NT2/D1 (cell line): ENCODE results near the gene GOLGA1.
"Not testable (repeated sequence)": the region's sequence is repeated elsewhere in the genome, so short reads cannot be mapped to it uniquely, and the experiment has no call there.

Source experiments
- DNase-seq: peaks from one replicate; pipeline ENCODE4 v3.0.0-alpha.2; 2011; ENCODE audit warnings: low read depth, low spot score
- H3K27me3 ChIP-seq: 2 replicates; pipeline ENCODE4 v1.6.0; 2011; ENCODE audit warnings: mild to moderate bottlenecking; ENCODE audit not compliant: insufficient read length, insufficient read depth
- H3K36me3 ChIP-seq: 2 replicates; pipeline ENCODE4 v1.6.1; 2011; ENCODE audit warnings: mild to moderate bottlenecking, low read length, mixed read lengths; ENCODE audit not compliant: insufficient read depth, insufficient read length
- H3K4me1 ChIP-seq: 2 replicates; pipeline ENCODE4 v1.5.1; 2011; ENCODE audit not compliant: insufficient read depth, insufficient read length
- H3K4me3 ChIP-seq: 2 replicates; pipeline ENCODE4 v1.5.1; 2011; ENCODE audit warnings: low read depth; ENCODE audit not compliant: insufficient read length
- H3K9ac ChIP-seq: 2 replicates; pipeline ENCODE4 v1.6.0; 2011; ENCODE audit warnings: low read depth; ENCODE audit not compliant: insufficient read length
- H3K9me3 ChIP-seq: 2 replicates; pipeline ENCODE4 v1.5.1; 2011; ENCODE audit warnings: mild to moderate bottlenecking, low read length; ENCODE audit not compliant: insufficient read depth
- SUZ12 ChIP-seq: IDR thresholded peaks from 2 replicates; pipeline ENCODE4 v1.6.1; 2011; ENCODE audit not compliant: insufficient read length, insufficient read depth; ENCODE audit errors: extremely low read depth
- YY1 ChIP-seq: IDR thresholded peaks from 2 replicates; pipeline ENCODE4 v1.6.1; 2011; ENCODE audit not compliant: insufficient read length, insufficient read depth
- ZNF274 ChIP-seq: IDR thresholded peaks from 2 replicates; pipeline ENCODE4 v1.6.1; 2011; ENCODE audit warnings: mild to moderate bottlenecking, low read depth, low read length

GOLGA1 gene

DNA sequence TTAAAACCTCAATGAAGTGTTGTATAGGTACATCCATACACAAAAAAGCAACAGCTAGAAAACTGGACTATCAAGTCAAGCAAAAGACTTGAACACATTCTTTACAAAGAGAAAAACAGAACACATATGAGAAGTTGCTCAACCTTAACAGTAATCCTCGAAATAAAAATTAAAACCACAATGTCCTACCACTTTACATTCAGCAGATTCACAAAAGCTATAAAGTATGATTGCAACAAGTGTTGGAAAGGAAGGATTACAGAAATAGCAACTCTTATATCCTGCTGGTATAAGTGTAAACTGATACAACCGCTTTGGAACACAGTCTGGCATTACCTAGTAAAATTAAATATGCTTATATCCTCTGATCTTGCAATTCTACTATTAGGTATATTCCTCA is 28.5 kb upstream of the GOLGA1 start:
- peaks cover 11% of the 10 kb centered on the region for H3K36me3 ChIP-seq
- no peaks in the 10 kb centered on the region for H3K9me3 ChIP-seq
- no peak for TF ChIP-seq ZNF274
- no peak for TF ChIP-seq SUZ12
- no peak for TF ChIP-seq YY1
- no peaks in the 10 kb centered on the region for H3K4me1 ChIP-seq
- no peak for DNase-seq
- H3K9ac ChIP-seq: no peak overlapping the region
- no peak overlapping the region for H3K4me3 ChIP-seq
- H3K27me3 ChIP-seq: no peaks in the 10 kb centered on the region

DNA sequence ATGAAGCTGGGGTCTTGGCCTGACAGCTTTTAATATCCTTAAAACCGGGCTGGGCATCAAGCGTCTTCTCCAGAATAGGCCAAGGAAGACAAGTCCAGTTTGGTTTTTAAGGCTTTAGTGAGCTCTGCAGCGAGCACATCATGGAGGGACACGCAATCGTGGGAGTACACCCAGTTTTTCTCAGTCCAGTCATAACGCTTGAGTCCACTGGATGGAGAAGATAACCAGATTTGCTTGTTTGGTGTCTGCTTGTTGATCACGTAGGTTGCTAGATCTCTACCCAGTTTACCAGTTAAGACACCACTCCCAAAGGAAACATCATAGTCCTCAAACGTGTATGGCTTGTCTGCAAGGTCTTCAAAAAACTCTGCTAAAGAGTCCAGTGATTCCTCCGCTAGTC is 27.4 kb upstream of the GOLGA1 start:
- Histone ChIP-seq H3K9ac (no peak overlapping the region), H3K4me3 (no peak overlapping the region), H3K4me1 (no peaks in the 10 kb centered on the region), H3K36me3 (peaks cover 7% of the 10 kb centered on the region), H3K27me3 (no peaks in the 10 kb centered on the region), H3K9me3 (no peaks in the 10 kb centered on the region)
- no peak for DNase-seq
- TF ChIP-seq ZNF274 (no peak), YY1 (no peak), SUZ12 (no peak)

DNA sequence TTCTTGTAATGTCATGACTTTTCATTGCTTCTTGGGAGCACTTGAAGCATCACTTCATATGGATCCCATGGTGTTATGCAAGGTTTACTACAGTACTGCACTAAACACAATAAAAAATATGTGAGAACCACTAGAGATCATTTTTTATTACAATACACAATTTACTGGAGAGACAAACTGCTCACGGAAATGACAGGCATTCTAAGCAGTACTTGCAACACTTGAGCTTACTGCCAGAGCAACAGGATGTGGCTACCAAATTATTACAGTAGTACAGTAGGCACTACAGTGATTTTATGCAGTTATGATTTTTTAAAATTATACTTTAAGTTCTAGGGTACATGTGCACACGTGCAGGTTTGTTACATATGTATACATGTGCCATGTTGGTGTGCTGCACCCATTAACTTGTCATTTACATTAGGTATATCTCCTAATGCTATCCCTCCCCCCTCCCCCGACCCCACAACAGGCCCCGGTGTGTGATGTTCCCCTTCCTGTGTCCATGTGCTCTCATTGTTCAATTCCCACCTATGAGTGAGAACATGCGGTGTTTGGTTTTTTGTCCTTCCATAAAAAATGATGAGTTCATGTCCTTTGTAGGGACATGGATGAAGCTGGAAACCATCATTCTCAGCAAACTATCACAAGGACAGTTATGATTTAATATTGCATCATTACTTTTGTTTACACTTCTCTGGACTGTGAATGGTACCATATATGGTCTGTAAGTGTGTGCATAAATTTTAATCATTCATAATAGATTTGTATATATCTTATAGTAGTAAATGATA is 25.1 kb upstream of the GOLGA1 start:
- H3K27me3 ChIP-seq, H3K9me3 ChIP-seq, DNase-seq, H3K9ac ChIP-seq, H3K36me3 ChIP-seq, H3K4me3 ChIP-seq, H3K4me1 ChIP-seq: not testable (repeated sequence)

GRCh38 chr9:124964604-124965003 is 23.7 kb upstream of the GOLGA1 start:
- H3K4me3 ChIP-seq: no peak overlapping the region
- no peak for TF ChIP-seq ZNF274
- TF ChIP-seq YY1: no peak
- TF ChIP-seq SUZ12: no peak
- H3K27me3 ChIP-seq: no peaks in the 10 kb centered on the region
- H3K9ac ChIP-seq: no peak overlapping the region
- no peak for DNase-seq
- H3K4me1 ChIP-seq: no peaks in the 10 kb centered on the region
- H3K36me3 ChIP-seq: no peaks in the 10 kb centered on the region
- no peaks in the 10 kb centered on the region for H3K9me3 ChIP-seq

- H3K27me3 ChIP-seq: no peaks in the 10 kb centered on the region
- TF ChIP-seq YY1 (no peak), SUZ12 (no peak), ZNF274 (no peak)
- no peak overlapping the region for H3K9ac ChIP-seq
- DNase-seq: no peak
- H3K36me3 ChIP-seq: no peaks in the 10 kb centered on the region
- H3K9me3 ChIP-seq: no peaks in the 10 kb centered on the region
- H3K4me1 ChIP-seq: no peaks in the 10 kb centered on the region
- no peak overlapping the region for H3K4me3 ChIP-seq
Measured at GRCh38 chr9:124964056-124964455, 23.2 kb upstream of the GOLGA1 start.

DNA sequence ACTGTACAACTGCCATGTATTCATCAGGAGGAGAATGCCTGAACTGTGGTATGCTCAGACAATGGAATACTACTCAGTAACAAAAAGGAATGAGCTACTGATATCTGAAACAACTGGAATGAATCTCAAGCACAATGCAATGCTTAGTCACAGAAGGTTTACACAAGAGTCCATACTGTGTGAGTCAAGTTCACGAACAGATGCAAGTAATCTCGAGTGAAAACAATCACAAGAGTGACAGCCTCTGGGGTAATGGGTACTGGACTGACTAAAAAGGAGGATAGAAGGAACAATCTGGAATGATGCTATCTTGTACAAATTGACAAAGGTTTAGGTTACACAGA is 19.5 kb upstream of the GOLGA1 start:
- TF ChIP-seq SUZ12 (no peak), ZNF274 (no peak), YY1 (no peak)
- no peaks in the 10 kb centered on the region for H3K27me3 ChIP-seq
- H3K36me3 ChIP-seq: no peaks in the 10 kb centered on the region
- H3K9ac ChIP-seq: no peak overlapping the region
- DNase-seq: no peak
- no peaks in the 10 kb centered on the region for H3K4me1 ChIP-seq
- no peak overlapping the region for H3K4me3 ChIP-seq
- no peaks in the 10 kb centered on the region for H3K9me3 ChIP-seq

- H3K4me1 ChIP-seq, H3K27me3 ChIP-seq, H3K36me3 ChIP-seq, H3K9me3 ChIP-seq, H3K9ac ChIP-seq, DNase-seq, H3K4me3 ChIP-seq: not testable (repeated sequence)
Measured at GRCh38 chr9:124959671-124960408, 19.0 kb upstream of the GOLGA1 start.

- H3K27me3 ChIP-seq: no peaks in the 10 kb centered on the region
Measured at GRCh38 chr9:124954255-124954654, 13.4 kb upstream of the GOLGA1 start.

More at GRCh38 chr9:124954255-124954654, 13.4 kb upstream of the GOLGA1 start:
- H3K9ac ChIP-seq: no peak overlapping the region
- H3K9me3 ChIP-seq: no peaks in the 10 kb centered on the region
- no peak for TF ChIP-seq YY1
- no peak for TF ChIP-seq ZNF274
- no peak for TF ChIP-seq SUZ12
- H3K4me3 ChIP-seq: no peak overlapping the region
- H3K36me3 ChIP-seq: no peaks in the 10 kb centered on the region
- DNase-seq: no peak
- no peaks in the 10 kb centered on the region for H3K4me1 ChIP-seq
